Upper lobe of right lung (tissue), 1 donor: ENCODE measurements around the gene KLHL30. TPM values are rescaled to one million over a fixed set of nuclear protein-coding genes. Genes with fewer than 3 reads are reported as not detected.

ENCODE experiments used
- ATAC-seq: fragments of 200-7000 bp; cut with Tn5 transposase; one replicate; pipeline ENCODE4 v1.9.1; 2020; ENCODE audit warnings: mild to moderate bottlenecking, moderate library complexity
- DNase-seq: peaks from one replicate; pipeline ENCODE4 v3.0.0-alpha.2; 2020
- H3K27ac ChIP-seq: fragments of 200-600 bp; one replicate; pipeline ENCODE4 v1.8.0; 2022
- H3K27me3 ChIP-seq: fragments of 200-600 bp; one replicate; pipeline ENCODE4 v1.8.0; 2022; ENCODE audit warnings: mild to moderate bottlenecking
- H3K36me3 ChIP-seq: fragments of 200-600 bp; one replicate; pipeline ENCODE4 v1.8.0; 2022
- H3K4me1 ChIP-seq: fragments of 200-600 bp; one replicate; pipeline ENCODE4 v1.8.0; 2022
- H3K4me3 ChIP-seq: fragments of 200-600 bp; one replicate; pipeline ENCODE4 v1.8.0; 2022; ENCODE audit warnings: mild to moderate bottlenecking
- H3K9me3 ChIP-seq: fragments of 200-600 bp; one replicate; pipeline ENCODE4 v1.8.0; 2022
- intact Hi-C: fragments of 100-400 bp; cut with DNase I; formaldehyde crosslinking; loops from one replicate; pipeline ENCODE4 v1.11.0; 2022
- total RNA-seq: library from RNA; stranded (reverse); fragmentation: NEBNext Ultra II Directional; extraction: Animal tissue kit (Norgen Biotek cat#: 25700); gene quantifications from one replicate; pipeline ENCODE4 v1.2.1, GENCODE V29; 2021
- TF ChIP-seq, protein P1 (sequence below): fragments of 200-600 bp; IDR thresholded peaks from one replicate; pipeline ENCODE4 v1.8.0; 2022; ENCODE audit warnings: antibody characterized with exemption
- donor health status: DM: no; HTN: yes; CAD: no; lungs with severe emphysema.

The KLHL30 gene
- total RNA-seq, 1 donor from 2014 or later = 0.90 TPM

- intact Hi-C loops = no loop called here
- no peak for ATAC-seq
- DNase-seq = no peak
- TF ChIP-seq, protein P1, sequence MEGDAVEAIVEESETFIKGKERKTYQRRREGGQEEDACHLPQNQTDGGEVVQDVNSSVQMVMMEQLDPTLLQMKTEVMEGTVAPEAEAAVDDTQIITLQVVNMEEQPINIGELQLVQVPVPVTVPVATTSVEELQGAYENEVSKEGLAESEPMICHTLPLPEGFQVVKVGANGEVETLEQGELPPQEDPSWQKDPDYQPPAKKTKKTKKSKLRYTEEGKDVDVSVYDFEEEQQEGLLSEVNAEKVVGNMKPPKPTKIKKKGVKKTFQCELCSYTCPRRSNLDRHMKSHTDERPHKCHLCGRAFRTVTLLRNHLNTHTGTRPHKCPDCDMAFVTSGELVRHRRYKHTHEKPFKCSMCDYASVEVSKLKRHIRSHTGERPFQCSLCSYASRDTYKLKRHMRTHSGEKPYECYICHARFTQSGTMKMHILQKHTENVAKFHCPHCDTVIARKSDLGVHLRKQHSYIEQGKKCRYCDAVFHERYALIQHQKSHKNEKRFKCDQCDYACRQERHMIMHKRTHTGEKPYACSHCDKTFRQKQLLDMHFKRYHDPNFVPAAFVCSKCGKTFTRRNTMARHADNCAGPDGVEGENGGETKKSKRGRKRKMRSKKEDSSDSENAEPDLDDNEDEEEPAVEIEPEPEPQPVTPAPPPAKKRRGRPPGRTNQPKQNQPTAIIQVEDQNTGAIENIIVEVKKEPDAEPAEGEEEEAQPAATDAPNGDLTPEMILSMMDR = no peak
- Histone ChIP-seq H3K27ac (no peak overlapping the region), H3K27me3 (no peaks in the 10 kb centered on the region), H3K4me1 (peaks cover 4% of the 10 kb centered on the region), H3K4me3 (no peak overlapping the region), H3K36me3 (no peaks in the 10 kb centered on the region), H3K9me3 (no peaks in the 10 kb centered on the region)
These were observed 5.7 kb upstream of the KLHL30 start for GRCh38 chr2:238132463-238133450.

- no peaks in the 10 kb centered on the region for H3K27me3 ChIP-seq
- DNase-seq (no peak), ATAC-seq (no peak)
- H3K27ac ChIP-seq = no peak overlapping the region
- TF ChIP-seq, protein P1 = no peak
- no peak overlapping the region for H3K4me3 ChIP-seq
- intact Hi-C loops = no loop called here
- no peaks in the 10 kb centered on the region for H3K36me3 ChIP-seq
- no peaks in the 10 kb centered on the region for H3K9me3 ChIP-seq
- H3K4me1 ChIP-seq = peaks cover 5% of the 10 kb centered on the region
These were observed 4.7 kb upstream of the KLHL30 start for GRCh38 chr2:238133499-238134392.

- Histone ChIP-seq H3K4me3 (no peak overlapping the region), H3K27ac (no peak overlapping the region), H3K9me3 (no peaks in the 10 kb centered on the region), H3K36me3 (no peaks in the 10 kb centered on the region), H3K27me3 (no peaks in the 10 kb centered on the region), H3K4me1 (peaks cover 5% of the 10 kb centered on the region)
- ATAC-seq = no peak
- TF ChIP-seq, protein P1 = no peak
- intact Hi-C loops = no loop called here
- no peak for DNase-seq
These were observed 4.1 kb upstream of the KLHL30 start for GRCh38 chr2:238134393-238134785.

- TF ChIP-seq, protein P1 = no peak
- Histone ChIP-seq H3K27me3 (no peaks in the 10 kb centered on the region), H3K9me3 (no peaks in the 10 kb centered on the region), H3K36me3 (no peaks in the 10 kb centered on the region), H3K27ac (no peak overlapping the region), H3K4me3 (no peak overlapping the region), H3K4me1 (peaks cover 5% of the 10 kb centered on the region)
- DNase-seq (no peak), ATAC-seq (no peak)
- intact Hi-C loops = no loop called here
These were observed 2.8 kb upstream of the KLHL30 start for GRCh38 chr2:238135601-238136150.

DNA sequence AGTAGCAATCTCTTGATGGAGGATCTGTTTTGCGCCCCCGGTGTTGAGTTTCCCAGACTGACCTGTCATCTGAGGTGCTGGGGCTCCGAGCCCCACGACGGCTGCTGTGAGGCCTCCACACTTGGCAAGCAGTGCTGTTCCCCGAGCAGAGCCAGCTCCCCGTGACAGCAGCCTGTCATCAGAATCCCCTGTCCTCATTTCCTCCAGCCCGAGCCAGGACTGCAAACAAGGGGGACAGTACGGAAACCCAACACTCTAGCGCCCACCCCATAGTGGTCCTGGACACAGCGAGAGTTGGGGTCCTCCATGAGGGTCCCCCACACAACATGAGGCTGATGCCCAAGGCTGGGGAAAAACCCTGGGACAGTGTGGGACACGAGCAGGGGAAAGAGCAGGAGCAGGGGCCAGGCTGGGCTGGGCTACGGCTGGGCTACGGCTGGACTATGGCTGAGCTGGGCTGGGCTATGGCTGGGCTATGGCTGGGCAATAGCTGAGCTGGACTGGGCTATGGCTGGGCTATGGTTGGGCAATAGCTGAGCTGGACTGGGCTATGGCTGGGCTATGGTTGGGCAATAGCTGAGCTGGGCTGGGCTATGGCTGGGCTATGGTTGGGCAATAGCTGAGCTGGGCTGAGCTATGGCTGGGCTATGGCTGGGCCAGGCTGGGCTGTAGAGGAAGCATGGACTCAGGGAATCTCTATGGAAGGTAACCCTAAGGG lies 1.5 kb upstream of the KLHL30 start:
- peaks cover 5% of the 10 kb centered on the region for H3K4me1 ChIP-seq
- no peak overlapping the region for H3K27ac ChIP-seq
- no peaks in the 10 kb centered on the region for H3K9me3 ChIP-seq
- DNase-seq = peak; percentile 81
- H3K36me3 ChIP-seq = no peaks in the 10 kb centered on the region
- TF ChIP-seq, protein P1 = no peak
- ATAC-seq = peak; percentile 45
- no peak overlapping the region for H3K4me3 ChIP-seq
- no peaks in the 10 kb centered on the region for H3K27me3 ChIP-seq
- intact Hi-C loops = no loop called here
